ENCODE results near the gene KAT8.

KAT8 gene

DNA sequence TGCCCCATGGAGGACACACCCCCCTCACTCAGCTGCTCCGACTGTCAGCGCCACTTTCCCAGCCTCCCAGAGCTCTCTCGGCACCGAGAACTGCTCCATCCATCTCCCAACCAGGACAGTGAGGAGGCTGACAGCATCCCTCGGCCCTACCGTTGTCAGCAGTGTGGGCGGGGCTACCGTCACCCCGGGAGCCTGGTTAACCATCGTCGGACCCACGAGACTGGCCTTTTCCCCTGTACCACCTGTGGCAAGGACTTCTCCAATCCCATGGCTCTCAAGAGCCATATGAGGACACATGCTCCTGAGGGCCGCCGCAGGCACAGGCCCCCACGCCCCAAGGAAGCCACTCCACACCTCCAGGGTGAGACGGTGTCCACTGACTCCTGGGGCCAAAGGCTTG lies 41.1 kb upstream of the KAT8 start:
- no peaks in the 10 kb centered on the region for H3K9me3 ChIP-seq (ENCODE audit: insufficient read depth, low read length)
- no peak overlapping the region for H3K4me3 ChIP-seq (ENCODE audit: insufficient read length, low read depth)
- H3K27me3 ChIP-seq (ENCODE audit: insufficient read depth, insufficient read length) = no peaks in the 10 kb centered on the region
- no peak for DNase-seq (ENCODE audit: low read depth, low spot score)
- peaks cover 6% of the 10 kb centered on the region for H3K4me1 ChIP-seq (ENCODE audit: insufficient read depth, insufficient read length)
- H3K9ac ChIP-seq (ENCODE audit: insufficient read length, low read depth) = no peak overlapping the region
- H3K36me3 ChIP-seq (ENCODE audit: insufficient read depth, insufficient read length, low read length) = peaks cover 58% of the 10 kb centered on the region
- TF ChIP-seq ZNF274 (IDR thresholded peaks at IDR 0.05; ENCODE audit: low read depth, low read length) (no peak), SUZ12 (IDR thresholded peaks at IDR 0.05; ENCODE audit: extremely low read depth, insufficient read depth, insufficient read length) (no peak), YY1 (IDR thresholded peaks at IDR 0.05; ENCODE audit: insufficient read depth, insufficient read length) (no peak)

DNA sequence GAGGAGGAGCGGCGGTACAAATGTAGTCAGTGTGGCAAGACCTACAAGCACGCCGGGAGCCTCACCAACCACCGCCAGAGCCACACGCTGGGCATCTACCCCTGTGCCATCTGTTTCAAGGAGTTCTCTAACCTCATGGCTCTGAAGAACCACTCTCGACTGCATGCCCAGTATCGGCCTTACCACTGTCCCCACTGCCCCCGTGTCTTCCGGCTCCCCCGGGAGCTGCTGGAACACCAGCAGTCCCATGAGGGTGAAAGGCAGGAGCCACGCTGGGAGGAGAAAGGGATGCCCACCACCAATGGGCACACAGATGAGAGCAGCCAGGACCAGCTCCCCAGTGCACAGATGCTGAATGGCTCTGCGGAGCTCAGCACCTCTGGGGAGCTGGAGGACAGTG lies 40.4 kb upstream of the KAT8 start:
- H3K4me1 ChIP-seq (ENCODE audit: insufficient read depth, insufficient read length) = peaks cover 6% of the 10 kb centered on the region
- no peaks in the 10 kb centered on the region for H3K9me3 ChIP-seq (ENCODE audit: insufficient read depth, low read length)
- TF ChIP-seq YY1 (IDR thresholded peaks at IDR 0.05; ENCODE audit: insufficient read depth, insufficient read length) (no peak), SUZ12 (IDR thresholded peaks at IDR 0.05; ENCODE audit: extremely low read depth, insufficient read depth, insufficient read length) (no peak), ZNF274 (IDR thresholded peaks at IDR 0.05; ENCODE audit: low read depth, low read length) (no peak)
- no peaks in the 10 kb centered on the region for H3K27me3 ChIP-seq (ENCODE audit: insufficient read depth, insufficient read length)
- peaks cover 65% of the 10 kb centered on the region for H3K36me3 ChIP-seq (ENCODE audit: insufficient read depth, insufficient read length, low read length)
- H3K4me3 ChIP-seq (ENCODE audit: insufficient read length, low read depth) = no peak overlapping the region
- no peak for DNase-seq (ENCODE audit: low read depth, low spot score)
- no peak overlapping the region for H3K9ac ChIP-seq (ENCODE audit: insufficient read length, low read depth)

DNA sequence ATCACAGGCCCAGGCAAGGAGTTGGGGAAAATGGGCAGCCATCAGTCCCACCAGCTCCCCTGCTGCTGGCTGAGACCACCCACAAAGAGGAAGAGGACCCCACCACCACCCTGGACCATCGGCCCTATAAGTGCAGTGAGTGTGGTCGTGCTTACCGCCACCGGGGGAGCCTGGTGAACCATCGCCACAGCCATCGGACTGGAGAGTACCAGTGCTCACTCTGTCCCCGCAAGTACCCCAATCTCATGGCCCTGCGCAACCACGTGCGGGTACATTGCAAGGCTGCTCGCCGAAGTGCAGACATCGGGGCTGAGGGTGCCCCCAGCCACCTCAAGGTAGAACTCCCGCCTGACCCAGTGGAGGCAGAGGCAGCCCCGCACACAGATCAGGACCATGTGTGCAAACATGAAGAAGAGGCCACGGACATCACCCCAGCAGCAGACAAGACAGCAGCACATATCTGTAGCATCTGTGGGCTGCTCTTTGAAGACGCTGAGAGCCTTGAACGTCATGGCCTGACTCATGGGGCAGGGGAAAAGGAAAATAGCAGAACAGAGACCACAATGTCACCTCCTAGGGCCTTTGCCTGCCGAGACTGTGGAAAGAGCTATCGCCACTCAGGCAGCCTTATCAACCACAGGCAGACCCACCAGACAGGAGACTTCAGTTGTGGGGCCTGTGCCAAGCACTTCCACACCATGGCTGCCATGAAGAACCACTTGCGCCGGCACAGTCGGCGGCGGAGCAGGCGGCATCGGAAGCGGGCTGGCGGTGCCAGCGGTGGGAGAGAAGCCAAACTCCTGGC lies 39.7 kb upstream of the KAT8 start:
- H3K27me3 ChIP-seq (ENCODE audit: insufficient read depth, insufficient read length) = no peaks in the 10 kb centered on the region
- H3K9ac ChIP-seq (ENCODE audit: insufficient read length, low read depth) = no peak overlapping the region
- peaks cover 72% of the 10 kb centered on the region for H3K36me3 ChIP-seq (ENCODE audit: insufficient read depth, insufficient read length, low read length)
- peaks cover 6% of the 10 kb centered on the region for H3K4me1 ChIP-seq (ENCODE audit: insufficient read depth, insufficient read length)
- no peaks in the 10 kb centered on the region for H3K9me3 ChIP-seq (ENCODE audit: insufficient read depth, low read length)
- DNase-seq (ENCODE audit: low read depth, low spot score) = no peak
- TF ChIP-seq SUZ12 (IDR thresholded peaks at IDR 0.05; ENCODE audit: extremely low read depth, insufficient read depth, insufficient read length) (no peak), ZNF274 (IDR thresholded peaks at IDR 0.05; ENCODE audit: low read depth, low read length) (no peak), YY1 (IDR thresholded peaks at IDR 0.05; ENCODE audit: insufficient read depth, insufficient read length) (no peak)
- no peak overlapping the region for H3K4me3 ChIP-seq (ENCODE audit: insufficient read length, low read depth)

DNA sequence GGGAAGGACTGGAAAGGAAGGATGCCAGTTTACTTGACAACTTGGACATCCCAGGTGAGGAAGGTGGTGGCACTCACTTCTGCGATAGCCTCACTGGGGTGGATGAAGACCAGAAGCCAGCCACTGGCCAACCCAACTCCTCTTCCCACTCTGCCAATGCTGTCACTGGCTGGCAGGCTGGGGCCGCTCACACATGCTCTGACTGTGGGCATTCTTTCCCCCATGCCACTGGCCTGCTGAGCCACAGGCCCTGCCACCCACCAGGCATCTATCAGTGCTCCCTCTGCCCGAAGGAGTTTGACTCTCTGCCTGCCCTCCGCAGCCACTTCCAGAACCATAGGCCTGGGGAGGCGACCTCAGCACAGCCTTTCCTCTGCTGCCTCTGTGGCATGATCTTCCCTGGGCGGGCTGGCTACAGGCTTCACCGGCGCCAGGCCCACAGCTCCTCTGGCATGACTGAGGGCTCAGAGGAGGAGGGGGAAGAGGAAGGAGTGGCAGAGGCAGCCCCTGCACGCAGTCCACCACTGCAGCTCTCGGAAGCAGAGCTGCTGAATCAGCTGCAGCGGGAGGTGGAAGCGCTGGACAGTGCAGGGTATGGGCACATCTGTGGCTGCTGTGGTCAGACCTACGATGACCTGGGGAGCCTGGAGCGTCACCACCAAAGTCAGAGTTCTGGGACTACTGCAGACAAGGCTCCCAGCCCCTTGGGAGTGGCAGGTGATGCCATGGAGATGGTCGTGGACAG lies 38.7 kb upstream of the KAT8 start:
- H3K9ac ChIP-seq (ENCODE audit: insufficient read length, low read depth) = no peak overlapping the region
- DNase-seq (ENCODE audit: low read depth, low spot score) = no peak
- peaks cover 82% of the 10 kb centered on the region for H3K36me3 ChIP-seq (ENCODE audit: insufficient read depth, insufficient read length, low read length)
- peaks cover 6% of the 10 kb centered on the region for H3K4me1 ChIP-seq (ENCODE audit: insufficient read depth, insufficient read length)
- H3K4me3 ChIP-seq (ENCODE audit: insufficient read length, low read depth) = no peak overlapping the region
- TF ChIP-seq SUZ12 (IDR thresholded peaks at IDR 0.05; ENCODE audit: extremely low read depth, insufficient read depth, insufficient read length) = no peak
- TF ChIP-seq YY1 (IDR thresholded peaks at IDR 0.05; ENCODE audit: insufficient read depth, insufficient read length) = no peak
- TF ChIP-seq ZNF274 (IDR thresholded peaks at IDR 0.05; ENCODE audit: low read depth, low read length) = no peak
- no peaks in the 10 kb centered on the region for H3K9me3 ChIP-seq (ENCODE audit: insufficient read depth, low read length)
- no peaks in the 10 kb centered on the region for H3K27me3 ChIP-seq (ENCODE audit: insufficient read depth, insufficient read length)

DNA sequence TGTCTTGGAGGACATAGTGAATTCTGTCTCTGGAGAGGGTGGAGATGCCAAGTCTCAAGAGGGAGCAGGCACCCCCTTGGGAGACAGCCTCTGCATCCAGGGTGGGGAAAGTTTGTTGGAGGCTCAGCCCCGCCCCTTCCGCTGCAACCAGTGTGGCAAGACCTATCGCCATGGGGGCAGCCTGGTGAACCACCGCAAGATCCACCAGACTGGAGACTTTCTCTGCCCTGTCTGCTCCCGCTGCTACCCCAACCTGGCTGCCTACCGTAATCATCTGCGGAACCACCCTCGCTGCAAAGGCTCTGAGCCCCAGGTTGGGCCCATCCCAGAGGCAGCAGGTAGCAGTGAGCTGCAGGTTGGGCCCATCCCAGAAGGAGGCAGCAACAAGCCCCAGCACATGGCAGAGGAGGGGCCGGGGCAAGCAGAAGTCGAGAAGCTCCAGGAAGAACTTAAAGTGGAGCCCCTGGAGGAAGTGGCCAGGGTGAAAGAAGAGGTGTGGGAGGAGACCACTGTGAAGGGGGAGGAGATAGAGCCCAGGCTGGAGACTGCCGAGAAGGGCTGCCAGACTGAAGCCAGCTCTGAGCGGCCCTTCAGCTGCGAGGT lies 38.0 kb upstream of the KAT8 start:
- no peak overlapping the region for H3K4me3 ChIP-seq (ENCODE audit: insufficient read length, low read depth)
- H3K9ac ChIP-seq (ENCODE audit: insufficient read length, low read depth) = peak overlapping the region; percentile 27
- no peaks in the 10 kb centered on the region for H3K9me3 ChIP-seq (ENCODE audit: insufficient read depth, low read length)
- no peaks in the 10 kb centered on the region for H3K27me3 ChIP-seq (ENCODE audit: insufficient read depth, insufficient read length)
- no peak for DNase-seq (ENCODE audit: low read depth, low spot score)
- H3K4me1 ChIP-seq (ENCODE audit: insufficient read depth, insufficient read length) = peaks cover 6% of the 10 kb centered on the region
- H3K36me3 ChIP-seq (ENCODE audit: insufficient read depth, insufficient read length, low read length) = peaks cover 89% of the 10 kb centered on the region
- no peak for TF ChIP-seq ZNF274 (IDR thresholded peaks at IDR 0.05; ENCODE audit: low read depth, low read length)
- TF ChIP-seq YY1 (IDR thresholded peaks at IDR 0.05; ENCODE audit: insufficient read depth, insufficient read length) = no peak
- no peak for TF ChIP-seq SUZ12 (IDR thresholded peaks at IDR 0.05; ENCODE audit: extremely low read depth, insufficient read depth, insufficient read length)

DNA sequence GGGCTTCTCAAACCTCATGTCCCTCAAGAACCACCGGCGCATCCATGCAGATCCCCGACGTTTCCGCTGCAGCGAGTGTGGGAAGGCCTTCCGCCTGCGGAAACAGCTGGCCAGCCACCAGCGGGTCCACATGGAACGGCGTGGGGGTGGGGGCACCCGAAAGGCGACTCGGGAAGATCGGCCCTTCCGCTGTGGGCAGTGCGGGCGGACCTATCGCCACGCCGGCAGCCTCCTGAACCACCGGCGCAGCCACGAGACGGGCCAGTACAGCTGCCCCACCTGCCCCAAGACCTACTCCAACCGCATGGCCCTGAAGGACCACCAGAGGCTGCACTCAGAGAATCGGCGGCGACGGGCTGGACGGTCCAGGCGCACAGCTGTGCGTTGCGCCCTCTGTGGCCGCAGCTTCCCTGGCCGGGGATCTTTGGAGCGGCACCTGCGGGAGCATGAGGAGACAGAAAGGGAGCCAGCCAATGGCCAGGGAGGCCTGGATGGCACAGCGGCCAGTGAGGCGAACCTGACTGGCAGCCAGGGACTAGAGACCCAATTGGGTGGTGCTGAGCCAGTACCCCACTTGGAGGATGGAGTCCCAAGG lies 37.3 kb upstream of the KAT8 start:
- Histone ChIP-seq H3K4me3 (ENCODE audit: insufficient read length, low read depth) (no peak overlapping the region), H3K9ac (ENCODE audit: insufficient read length, low read depth) (no peak overlapping the region), H3K9me3 (ENCODE audit: insufficient read depth, low read length) (no peaks in the 10 kb centered on the region), H3K4me1 (ENCODE audit: insufficient read depth, insufficient read length) (peaks cover 6% of the 10 kb centered on the region), H3K36me3 (ENCODE audit: insufficient read depth, insufficient read length, low read length) (peaks cover 96% of the 10 kb centered on the region), H3K27me3 (ENCODE audit: insufficient read depth, insufficient read length) (no peaks in the 10 kb centered on the region)
- DNase-seq (ENCODE audit: low read depth, low spot score) = no peak
- no peak for TF ChIP-seq SUZ12 (IDR thresholded peaks at IDR 0.05; ENCODE audit: extremely low read depth, insufficient read depth, insufficient read length)

Measured in NT2/D1 (cell line).